ENCODE data around the gene SOBP.
A peak's percentile ranks its signal among the peaks of the same experiment; 100 is the strongest.

The SOBP gene

DNA sequence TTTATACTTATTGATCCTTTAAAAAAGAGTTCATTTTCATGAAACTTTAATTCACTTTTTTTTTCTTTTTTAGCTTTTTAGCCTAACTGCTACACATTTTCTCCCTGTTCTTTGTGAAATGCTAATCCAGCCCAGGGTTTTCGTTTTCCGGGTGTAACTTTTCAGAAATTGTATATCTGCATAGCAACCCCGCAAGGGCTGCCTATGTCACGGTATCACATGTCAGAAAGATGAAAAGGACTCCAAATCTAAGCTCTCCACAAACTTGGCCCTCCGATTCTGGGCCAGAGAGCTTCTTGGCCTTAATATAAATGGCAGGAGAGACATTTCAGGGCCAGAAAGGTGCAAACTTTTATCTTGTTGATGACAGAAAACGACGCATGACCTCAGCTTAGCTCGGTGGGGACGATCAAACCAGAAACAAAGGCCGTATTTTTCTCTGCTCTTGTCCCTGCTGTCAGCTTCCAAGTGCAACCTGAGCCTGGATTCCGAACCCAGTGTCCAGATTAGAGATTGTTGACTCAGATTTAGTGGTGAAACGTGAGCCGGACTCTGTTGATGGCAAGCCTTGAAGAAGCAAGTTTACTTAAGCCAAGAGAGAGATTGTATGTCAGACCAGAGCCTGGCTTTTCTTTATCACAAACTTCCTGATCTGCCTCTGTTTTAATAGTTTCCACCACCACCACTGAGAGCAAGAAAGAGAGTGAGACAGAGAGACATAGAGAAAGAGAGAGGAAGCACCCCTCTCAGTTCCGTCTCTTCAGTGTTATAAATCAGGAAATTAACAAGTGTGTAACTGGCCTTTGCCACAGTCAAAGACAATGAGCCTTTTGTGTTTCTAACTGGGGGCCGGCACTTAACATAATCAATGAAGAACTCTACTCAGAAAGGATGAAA is 176.4 kb downstream of the SOBP start:
- TF ChIP-seq ZFX (IDR thresholded peaks at IDR 0.05; ENCODE audit: borderline replicate concordance): no peak
- TF ChIP-seq, protein P1, sequence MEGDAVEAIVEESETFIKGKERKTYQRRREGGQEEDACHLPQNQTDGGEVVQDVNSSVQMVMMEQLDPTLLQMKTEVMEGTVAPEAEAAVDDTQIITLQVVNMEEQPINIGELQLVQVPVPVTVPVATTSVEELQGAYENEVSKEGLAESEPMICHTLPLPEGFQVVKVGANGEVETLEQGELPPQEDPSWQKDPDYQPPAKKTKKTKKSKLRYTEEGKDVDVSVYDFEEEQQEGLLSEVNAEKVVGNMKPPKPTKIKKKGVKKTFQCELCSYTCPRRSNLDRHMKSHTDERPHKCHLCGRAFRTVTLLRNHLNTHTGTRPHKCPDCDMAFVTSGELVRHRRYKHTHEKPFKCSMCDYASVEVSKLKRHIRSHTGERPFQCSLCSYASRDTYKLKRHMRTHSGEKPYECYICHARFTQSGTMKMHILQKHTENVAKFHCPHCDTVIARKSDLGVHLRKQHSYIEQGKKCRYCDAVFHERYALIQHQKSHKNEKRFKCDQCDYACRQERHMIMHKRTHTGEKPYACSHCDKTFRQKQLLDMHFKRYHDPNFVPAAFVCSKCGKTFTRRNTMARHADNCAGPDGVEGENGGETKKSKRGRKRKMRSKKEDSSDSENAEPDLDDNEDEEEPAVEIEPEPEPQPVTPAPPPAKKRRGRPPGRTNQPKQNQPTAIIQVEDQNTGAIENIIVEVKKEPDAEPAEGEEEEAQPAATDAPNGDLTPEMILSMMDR (IDR thresholded peaks at IDR 0.05): no peak
- peak overlapping the region; percentile 59 for H3K27ac ChIP-seq

DNA sequence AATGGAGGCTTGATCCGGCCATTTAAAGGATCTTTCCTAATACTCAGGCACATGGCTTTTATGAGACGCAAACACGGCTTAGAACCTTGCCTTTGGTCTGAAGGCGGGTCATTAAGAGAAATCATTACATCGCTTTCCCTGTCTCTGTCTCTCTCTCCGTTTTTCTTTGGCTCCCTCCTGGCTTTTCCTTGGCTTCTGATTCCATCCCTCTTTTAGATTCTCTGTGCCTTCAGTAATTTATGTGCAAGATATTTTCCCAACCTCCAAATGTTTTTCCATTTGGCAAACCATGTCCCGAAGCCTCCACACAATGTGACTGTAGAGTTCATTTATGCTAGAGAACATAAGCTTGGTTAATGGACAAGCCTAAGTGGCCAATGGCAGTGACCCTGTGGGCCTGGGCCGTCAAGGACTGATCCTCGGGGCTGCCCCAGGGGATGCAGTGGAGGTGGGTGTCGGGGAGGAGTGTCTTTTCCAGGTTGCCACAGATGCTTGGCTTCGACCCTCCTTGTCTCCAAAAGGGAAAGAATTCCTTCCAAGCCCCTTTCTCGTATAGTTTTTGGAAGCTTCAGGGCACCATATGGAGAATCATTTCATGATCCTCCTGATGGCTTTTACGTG is 177.2 kb downstream of the SOBP start:
- no peak for TF ChIP-seq ZFX (IDR thresholded peaks at IDR 0.05; ENCODE audit: borderline replicate concordance)
- TF ChIP-seq, protein P1 (IDR thresholded peaks at IDR 0.05): no peak
- peak overlapping the region; percentile 59 for H3K27ac ChIP-seq

DNA sequence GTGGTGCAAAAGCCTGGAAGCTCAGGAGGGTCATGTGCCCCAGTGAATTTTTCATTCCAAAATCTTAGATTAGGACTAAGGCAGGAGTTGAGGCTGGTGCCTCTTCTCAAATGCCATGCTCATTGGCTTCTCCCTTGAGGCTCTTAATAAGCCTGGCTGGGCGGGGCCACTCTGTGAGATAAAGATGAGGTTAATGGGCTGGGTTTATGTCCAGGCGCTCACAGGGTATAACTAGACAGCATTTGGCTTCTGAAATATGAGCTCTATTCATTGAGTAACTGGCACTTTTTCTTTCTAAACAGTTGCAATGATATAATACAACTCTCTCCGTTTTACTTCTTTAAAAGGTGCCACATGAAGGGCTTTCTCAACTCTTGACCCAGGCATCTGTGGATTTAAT is 177.9 kb downstream of the SOBP start:
- no peak overlapping the region for H3K27ac ChIP-seq
- no peak for TF ChIP-seq ZFX (IDR thresholded peaks at IDR 0.05; ENCODE audit: borderline replicate concordance)
- TF ChIP-seq, protein P1 (IDR thresholded peaks at IDR 0.05): no peak

DNA sequence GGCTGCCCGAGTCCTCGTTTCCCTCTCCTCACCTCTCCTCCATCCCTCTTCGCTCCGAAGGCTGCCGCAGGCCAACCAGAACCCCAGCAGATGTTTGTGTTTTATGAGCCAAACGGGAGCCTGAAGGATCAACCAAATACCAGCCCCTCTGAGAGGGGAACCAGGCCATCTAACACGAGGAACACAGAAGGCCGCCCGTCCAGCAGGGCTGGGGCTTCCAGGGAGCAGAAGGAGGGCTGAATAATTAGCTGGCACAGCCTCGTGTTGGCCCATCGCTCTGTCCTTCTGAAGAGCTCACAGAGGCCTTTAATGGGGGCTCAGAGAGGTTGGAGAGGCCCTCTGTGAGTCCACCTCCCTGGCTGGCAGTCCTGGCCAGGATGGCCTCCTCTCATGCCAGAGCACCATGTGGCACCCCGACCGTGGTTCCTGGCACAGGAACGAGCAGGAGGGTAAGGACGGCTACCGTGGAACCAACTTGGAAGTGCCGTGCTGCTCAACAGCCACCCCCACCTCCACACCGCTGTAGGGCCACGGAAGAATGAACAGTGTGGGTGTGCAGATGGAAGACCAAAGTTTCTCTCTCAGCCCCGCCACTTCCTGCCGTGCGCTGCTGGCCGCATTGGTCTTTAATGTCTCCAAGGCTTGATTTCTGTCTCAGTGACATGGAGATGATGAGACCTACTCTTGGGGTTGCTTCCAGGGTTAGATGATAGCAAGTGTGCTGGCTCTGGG is 179.0 kb downstream of the SOBP start:
- TF ChIP-seq, protein P1 (IDR thresholded peaks at IDR 0.05): no peak
- no peak for TF ChIP-seq ZFX (IDR thresholded peaks at IDR 0.05; ENCODE audit: borderline replicate concordance)
- no peak overlapping the region for H3K27ac ChIP-seq

DNA sequence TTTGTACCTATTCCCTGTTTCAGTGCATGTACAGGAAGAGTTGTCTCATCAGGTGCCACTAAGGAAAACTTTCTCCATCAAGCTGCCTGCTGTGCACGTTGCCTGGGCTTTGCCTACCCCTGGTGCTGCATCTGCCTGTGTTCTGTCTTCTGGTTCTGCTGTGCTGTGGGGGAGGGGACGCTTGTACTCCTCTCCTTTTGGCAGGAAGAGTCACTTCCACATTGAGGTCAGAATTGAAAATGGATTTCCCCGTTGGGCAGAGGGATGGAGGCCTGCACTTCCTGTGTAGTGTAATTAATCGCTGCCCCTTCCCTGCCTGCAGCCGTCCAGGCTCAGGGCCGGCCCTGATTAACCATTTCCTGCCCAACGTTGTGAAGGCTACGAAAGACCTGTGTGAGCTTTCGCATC is 180.9 kb downstream of the SOBP start:
- no peak overlapping the region for H3K27ac ChIP-seq
- TF ChIP-seq ZFX (IDR thresholded peaks at IDR 0.05; ENCODE audit: borderline replicate concordance): no peak
- TF ChIP-seq, protein P1 (IDR thresholded peaks at IDR 0.05): no peak

DNA sequence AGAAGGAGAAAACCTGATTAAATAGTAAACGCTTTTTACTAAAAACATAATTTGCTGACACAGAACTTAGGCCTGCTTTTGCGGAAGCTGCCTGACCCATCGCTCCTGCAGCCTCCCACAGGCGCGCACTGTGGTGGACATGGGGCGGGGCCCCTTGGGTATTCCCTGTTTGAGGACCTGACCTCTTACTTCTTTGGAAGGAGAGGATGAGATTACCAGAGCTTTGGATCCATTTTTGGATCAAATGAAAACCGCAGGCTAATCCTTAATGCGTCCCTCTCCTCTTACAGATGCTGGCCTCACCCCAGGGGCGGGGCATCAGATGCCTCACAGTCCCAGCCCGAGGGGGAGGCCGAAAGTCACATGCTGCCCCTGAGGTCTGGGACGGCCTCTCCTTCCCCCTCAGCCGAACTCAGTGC is 183.2 kb downstream of the SOBP start:
- no peak overlapping the region for H3K27ac ChIP-seq
- TF ChIP-seq ZFX (IDR thresholded peaks at IDR 0.05; ENCODE audit: borderline replicate concordance): no peak
- TF ChIP-seq, protein P1 (IDR thresholded peaks at IDR 0.05): no peak

Measured in 22Rv1 (cell line).